Stimulated activated CD4-positive, alpha-beta T cell treated with anti-CD3 and anti-CD28 coated beads, Interleukin-4, amount 100 ng/mL, for 1 hour (primary cell): ENCODE measurements around the gene CLRN1.

Source experiments
- DNase-seq: peaks from one replicate; pipeline ENCODE4 v3.0.0-alpha.2; 2020

The CLRN1 gene

DNA sequence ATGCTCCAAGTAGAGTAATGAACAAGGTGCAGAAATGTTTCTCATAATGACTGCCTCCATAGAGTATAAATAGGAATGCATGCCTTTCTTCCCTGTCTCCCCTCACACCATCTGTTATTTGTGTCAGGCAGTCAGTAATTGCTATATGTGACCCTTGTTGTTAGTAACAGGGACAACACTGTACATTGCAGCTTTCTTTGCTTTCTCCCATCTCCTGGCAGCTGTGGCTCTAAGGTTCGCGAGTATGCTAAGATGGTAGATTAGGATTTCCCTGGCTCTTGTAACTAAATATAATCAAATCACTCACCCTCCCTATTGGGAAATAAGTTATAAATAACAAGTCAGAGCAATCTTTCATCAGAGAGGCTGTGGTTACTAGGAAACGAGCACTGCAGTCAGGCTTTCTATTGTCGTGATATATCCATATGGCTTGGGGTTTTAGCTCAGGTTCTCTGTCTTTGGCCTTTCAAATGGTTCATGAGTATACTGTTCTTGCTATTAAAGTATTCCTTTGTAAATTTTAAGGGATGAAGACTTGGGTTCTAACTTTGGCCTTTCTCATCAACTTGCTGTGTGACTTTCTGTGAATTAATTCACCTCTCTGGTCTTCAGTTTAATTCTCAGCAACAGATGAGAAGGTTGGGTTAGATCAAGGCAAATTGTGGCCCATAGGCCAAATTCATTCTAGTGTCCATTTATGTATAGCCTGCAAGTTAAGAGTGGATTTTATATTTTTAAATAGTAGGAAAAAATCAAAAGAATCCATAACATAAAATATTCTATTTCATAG, 59.2 kb downstream of the CLRN1 start:
- DNase-seq: no peak

DNA sequence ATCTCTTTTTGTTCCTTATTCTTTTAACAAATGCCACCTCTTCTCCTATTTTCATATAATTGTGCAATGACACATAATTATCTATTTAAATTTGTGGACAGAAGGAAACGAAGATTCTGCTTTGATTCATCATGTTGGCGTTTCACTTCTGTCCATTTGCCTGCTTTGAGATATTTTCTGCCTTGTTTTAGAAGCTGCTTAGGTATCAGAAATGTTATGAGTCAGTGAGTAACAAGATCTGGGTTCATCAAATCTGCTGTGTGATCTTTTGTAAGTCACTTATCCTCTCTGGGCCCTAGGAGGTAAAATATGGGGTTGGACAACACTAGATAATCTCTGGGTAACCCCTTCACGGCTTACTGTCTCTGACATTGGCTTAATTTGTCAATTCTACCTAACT, 60.0 kb downstream of the CLRN1 start:
- DNase-seq: no peak

DNA sequence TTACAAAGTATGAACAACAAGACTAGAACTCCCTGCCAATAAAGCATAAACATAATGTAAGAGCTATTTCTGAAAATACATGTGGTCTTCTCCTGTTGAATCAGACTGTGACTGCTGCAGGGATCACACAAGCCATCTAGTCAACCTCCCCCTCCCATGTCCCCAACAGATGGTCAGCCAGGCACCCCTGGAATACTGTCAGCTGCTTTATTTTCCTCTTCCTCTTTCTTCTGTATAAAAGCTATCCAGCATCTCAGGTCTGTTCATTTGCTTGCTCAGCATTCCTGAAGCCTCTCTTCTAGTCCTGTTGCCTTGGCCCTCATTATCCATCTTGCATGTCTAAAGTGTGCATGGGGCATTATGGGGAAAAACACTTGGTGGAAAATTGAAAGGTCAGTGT, 60.8 kb downstream of the CLRN1 start:
- DNase-seq: no peak

DNA sequence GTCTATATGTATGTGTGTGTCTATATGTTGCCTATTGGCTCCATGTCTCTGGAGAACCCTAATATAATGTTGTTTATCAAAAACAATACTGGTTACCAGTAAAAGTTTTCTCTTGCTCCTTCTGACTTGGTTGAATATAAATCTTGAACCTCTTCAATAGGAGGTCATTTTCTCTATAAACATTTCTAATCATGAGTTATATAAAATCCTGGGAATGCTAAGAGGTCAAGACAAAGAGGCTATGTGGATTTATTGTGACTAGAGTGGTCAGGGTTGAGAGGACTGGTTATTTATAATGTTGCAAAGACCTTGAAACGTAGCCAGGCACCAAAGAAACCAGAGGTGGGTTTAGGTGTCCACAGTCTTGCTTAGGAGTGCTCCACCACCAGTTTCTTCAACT, 66.1 kb downstream of the CLRN1 start:
- no peak for DNase-seq

DNA sequence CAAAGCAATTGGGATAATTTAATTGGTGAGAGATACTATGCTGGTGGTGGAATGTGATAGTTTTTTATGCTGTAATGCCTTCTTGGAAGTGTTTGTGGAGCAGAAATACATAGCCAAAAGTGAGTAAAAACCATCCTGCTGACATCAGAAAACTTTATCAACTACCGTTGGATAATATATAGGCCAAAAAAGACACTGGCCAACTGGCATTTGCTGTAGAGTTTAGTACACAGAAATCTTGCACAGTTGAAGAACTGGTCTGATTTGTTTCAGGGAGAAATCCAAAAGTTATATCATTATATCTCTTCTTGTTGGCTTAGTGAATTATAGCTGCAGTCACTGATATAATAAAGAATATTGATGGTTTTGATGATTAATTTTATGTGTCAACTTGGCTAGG, 66.8 kb downstream of the CLRN1 start:
- DNase-seq: no peak

DNA sequence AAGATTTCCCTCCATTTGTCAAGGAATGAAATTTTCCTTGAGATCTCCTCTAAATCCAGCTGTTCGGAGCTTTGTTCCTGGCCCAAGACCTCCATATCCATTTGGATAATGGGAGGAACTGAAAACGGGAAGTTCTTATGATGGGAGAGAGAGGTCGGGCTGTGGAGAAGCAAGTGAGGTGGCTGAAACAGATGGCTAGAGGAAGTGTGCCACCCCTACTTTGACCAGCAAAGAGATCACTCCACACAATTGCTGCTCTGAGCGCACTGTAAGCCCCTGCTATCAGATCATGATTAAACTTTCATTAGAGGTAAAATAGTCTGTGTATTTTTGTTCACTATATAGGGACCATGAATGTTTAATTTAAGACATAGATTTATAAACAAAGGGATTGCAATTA, 67.2 kb downstream of the CLRN1 start, which contains the start of gene MINDY4B:
MINDY4B (minus strand) TSS at position 101 of the 400 bp plus-strand sequence; CDS start at position 101, 0 bp downstream.
- no peak for DNase-seq

DNA sequence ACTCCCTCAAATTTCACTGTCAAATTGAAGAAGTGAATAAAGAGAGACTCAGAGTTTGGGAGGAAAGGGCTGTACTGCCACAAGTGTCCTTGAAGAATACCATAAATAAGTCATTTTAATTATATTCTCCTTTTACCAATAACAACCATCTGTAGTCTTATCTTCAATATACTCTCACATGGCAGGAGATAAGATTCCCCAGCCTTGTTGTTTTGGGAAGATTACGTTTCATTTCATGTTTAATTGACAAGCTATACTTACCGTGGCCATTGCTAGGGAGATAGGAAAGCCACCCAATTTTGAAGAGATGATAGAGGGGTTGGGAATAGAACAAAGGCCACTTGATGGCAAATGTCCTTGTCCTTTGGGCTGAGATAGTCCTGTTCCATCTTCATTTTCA, 69.5 kb downstream of the CLRN1 start:
- no peak for DNase-seq

DNA sequence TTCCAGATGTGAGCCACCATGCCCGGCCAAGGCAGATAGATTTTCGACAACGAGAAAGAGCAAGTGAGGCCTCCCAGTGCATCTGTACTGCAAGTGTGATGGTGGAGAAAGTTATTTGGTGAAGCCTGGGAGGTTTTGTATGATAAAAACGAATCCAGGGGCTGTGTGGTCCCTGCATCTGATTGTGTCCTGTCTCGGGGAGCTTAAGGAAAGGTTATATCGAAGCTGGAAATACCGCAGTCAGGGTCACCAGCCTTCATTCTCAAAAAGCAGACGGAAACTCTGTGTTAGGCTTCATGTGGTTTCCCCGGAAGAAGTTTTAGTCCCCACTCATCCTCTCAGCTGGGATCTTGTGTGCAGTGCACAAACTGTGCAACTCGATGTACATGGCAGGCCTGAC, 70.7 kb downstream of the CLRN1 start:
- DNase-seq: no peak

DNA sequence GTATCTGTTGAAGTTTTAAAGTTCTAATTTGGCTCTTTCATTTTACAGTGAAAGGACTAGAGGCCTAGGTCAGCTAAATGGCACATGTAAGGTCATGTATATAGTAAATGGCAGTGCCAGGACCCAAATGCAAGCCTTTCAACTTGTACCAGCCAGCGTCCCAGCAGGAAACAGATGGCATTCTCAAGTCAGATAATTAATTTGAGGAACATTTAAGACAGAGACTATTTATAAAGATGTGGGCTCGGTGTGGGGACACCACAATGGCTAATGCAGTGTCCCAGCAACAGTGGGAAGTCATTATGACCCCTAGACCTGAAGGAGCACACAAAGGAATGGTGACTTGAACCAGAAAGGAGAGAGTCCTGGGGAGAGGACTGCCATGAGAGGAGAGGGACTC, 73.4 kb downstream of the CLRN1 start:
- no peak for DNase-seq

DNA sequence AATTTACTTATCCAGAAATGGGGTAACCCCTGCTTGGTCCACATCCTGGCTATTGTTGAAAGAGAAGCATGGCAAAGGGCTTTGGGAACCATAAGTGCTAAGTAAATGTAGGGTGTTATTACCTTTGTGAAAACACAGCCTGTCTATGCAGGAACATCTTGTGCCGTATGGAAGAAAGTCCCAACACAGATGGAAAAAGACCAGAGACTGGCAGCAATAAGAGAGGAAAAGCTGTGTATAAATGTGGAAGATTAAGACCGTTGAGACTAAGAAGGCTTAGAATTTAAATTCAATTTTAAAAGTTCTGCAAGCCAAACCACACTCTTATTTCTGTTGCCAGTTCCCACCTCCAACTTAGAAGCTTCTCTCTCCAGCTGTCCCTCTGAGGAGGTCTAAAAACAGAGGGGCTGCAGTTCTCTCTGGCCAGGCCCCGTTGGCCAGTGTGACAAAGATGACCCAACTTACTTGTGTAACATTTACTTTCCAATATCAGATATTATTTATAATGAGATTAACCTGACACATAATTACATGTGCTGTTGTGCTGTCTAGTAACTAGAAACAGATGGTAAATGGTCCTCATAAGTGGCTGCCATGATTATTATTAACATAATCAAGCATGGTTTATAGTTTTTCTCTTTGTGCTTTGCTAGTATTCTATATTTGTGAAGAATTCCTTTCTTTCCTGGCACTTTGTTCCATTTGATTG, 74.3 kb downstream of the CLRN1 start:
- no peak for DNase-seq

DNA sequence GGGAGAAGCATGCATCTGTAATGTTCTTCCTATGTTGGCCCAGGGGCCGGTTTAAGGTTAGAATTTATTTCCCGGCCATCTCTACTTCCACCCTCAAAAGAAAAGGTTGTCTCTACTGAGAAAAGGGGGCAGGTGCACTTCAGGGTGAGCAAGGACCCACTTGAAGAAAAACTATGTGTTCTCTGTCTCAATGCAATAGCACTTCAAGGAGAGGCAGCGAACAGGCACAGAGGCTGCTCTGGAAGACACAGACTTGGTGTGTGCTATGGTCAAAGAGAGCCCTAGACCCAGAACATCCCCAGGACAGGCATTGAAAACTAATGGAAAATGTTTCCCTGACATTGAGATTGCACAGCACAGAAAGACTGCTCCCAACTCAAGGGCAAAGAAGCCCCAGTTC, 74.9 kb downstream of the CLRN1 start:
- no peak for DNase-seq

DNA sequence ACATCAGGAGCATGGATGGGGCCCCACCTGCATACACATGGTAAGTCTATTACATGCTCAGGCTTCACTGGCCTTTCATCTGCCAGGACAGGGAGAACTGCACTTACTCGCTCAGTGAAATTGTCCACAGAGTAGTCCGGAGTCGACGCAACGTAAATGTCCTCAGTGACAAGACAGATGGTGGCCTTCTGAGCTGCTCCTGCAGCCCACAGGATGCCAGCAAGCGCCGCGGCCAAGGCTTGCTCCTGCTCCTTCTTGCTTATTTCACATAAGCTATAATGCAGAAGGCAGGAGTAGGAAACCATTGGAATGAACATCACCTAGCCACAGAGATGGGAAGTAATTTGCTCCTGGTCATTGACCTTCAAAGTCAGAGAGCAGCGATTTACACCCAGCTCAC, 81.7 kb downstream of the CLRN1 start:
- DNase-seq: no peak

DNA sequence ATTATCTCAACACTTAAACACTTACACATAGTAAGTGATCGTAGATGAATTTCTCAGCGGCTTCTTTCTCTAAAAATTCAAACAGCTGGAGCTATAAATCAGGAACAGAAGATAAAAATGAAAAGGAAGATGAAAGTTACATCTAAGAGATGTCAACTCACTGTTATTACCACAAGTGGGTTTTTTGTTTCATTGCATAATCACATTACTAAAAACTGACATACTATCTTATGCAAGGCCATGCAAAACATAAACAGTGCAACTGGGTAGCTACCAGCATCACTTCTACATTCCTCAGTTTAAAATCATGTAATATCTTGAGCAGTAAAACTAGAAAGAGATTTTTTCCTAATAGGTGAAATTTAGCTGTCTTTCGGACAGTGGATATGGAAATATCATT, 82.2 kb downstream of the CLRN1 start:
- no peak for DNase-seq

DNA sequence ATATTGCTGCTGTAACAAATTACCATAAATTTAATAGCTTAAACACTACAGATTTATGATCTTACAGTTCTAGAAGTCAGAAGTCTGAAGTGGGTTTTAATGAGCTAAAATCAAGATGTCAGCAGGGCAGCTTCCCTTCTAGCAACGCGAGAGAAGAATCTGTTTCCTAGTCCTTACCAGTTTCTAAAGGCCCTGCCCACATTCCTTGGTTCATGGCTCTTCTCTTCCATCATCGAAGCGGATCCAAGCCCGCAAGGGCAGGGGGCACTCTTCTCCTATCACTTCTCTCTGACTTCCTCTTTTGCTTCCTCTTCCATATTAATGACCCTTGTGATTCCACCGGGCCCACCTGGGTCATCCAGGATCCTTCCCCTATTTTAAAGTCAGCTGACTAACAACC, 83.4 kb downstream of the CLRN1 start:
- no peak for DNase-seq

DNA sequence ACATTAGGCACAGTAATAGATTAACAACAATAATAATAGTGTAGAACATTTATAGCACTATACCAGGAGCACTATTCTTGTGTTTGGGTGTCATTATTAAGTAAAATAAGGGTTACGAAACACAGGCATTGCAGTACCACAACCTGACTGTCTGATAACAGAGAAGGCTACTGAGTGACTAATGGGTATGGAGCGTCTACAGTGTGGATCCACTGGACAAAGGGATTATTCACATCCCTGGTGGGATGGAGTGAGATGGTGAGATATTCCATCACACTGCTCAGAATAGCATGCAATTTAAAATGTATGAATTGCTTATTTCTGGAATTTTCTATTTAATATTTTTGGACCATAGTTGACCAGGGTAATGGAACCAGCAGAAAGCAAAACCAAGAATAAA, 85.5 kb downstream of the CLRN1 start:
- no peak for DNase-seq

DNA sequence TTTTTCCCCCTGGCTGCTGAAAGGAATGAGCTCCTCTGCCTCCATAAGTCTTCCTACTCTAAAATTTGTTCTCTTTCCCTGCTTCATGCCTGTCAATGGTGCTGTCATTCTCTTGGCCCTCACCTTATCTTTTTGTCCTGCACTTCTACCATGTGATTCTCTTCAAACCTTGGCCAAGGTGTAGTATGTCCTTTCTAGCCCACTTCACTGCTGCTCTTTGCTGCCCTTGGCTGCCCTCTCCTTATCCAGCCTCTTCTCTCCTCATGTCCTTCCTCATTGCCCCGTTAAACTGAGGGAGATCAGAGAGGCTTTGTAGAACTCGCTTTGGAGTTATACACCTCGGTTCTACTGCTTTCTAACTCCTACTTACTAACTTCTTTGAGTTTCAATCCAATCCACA, 87.0 kb downstream of the CLRN1 start:
- no peak for DNase-seq

DNA sequence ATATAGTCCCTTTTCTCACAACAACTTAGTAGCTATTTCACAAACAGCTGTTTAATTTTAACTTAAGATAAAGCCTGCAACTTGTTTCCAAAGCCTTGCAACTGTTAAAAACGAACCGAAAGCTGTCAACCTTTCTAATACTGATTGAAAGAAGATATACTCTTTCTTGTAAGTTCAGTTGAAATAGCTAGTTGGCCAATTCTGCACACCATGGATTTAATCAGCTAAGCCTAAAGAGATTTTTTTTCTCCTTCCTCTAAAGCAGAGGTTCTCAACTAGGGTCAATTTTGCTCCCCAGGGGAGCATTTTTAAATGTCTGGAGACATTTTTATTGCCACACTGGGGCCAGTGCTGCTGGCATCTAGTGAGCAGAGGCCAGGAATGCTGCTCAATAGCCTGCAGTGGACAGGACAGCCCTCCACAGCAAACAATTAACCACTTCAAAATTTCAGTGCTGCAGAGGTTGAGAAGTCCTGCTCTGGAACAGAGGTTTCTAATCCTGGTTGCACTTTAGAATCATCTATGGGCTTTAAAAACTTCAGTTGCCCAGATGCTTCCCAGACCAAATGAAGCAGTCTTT, 93.4 kb downstream of the CLRN1 start:
- DNase-seq: no peak

DNA sequence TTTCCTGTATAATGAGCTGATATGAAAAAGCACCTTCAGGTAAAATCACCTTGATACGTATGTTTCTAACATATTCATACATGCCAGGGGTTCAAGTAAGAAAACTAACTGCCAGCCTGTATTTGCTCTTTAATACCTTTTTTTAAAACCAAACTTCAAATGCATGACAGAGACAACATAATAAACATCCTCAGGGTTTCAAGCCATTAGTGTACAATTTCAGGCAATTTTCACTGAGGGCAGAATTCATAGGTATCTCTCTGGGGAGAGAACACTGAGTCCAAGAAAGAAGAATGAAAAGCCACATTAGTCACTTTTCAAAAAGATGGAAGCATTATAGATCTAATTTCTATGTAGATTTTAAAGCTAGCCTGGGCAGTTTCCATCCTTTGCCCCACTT, 94.2 kb downstream of the CLRN1 start:
- no peak for DNase-seq

DNA sequence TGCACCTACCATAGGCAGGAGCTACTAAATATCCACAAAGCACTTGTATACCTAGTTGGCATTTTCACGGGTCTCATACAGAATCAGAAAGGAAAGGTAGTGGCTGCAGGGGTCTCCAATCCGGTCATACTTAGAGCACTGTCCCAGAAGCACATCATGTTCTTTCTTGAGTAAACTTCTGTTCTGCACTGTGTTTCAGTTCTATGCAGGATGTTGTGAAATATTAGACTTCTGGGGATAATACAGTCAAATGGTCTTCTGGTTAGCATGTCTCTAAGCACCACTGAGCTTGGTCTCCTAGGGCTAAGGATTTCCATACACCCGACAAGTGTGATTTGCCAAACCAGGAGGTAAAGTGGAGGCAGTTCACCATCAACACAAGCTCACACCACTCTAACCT, 95.2 kb downstream of the CLRN1 start:
- no peak for DNase-seq

DNA sequence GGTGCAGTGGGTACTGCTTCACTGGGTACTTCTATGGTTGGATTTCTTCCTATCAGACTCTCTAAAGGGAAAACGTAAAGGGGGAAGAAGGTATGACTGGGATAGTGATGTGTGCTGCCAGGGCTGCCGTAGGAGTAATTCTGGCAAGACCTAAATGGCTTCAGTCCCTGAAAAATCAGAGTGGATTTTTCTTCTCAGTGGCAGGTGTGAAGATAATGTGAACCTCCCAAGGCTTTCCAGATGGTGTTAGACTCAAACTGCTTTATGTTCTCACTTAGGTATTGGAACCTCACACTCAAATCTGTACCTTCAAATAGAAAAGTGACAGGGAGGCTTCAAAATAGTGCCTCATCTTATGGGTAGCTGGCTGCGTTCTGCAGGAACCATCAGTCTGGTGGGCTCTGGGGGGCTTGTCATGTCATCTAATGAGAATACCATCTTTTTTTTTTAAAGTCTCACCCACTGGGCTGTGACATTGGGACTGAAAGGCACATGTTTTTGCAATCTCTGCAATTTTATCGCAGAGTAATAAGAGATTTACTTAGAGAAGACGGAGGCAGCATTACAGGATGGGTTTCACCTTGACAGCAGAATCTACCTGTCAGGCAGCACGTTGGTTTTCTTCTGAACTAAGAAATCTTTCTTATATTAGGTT, 95.8 kb downstream of the CLRN1 start:
- DNase-seq: no peak
